SW480 (cell line): ENCODE results near the gene SSBP2.

ENCODE experiments used
- DNase-seq: peaks from one replicate; pipeline ENCODE4 v3.0.0-alpha.2; 2016; ENCODE audit warnings: low spot score

The SSBP2 gene

GRCh38 chr5:81590498-81591384 lies 160.2 kb downstream of the SSBP2 start:
- no peak for DNase-seq

- DNase-seq: no peak
Measured at GRCh38 chr5:81579262-81579924, 171.5 kb downstream of the SSBP2 start.

GRCh38 chr5:81577091-81577490 lies 173.8 kb downstream of the SSBP2 start:
- DNase-seq: no peak

- no peak for DNase-seq
Measured at GRCh38 chr5:81575924-81576323, 175.0 kb downstream of the SSBP2 start.

- DNase-seq: no peak
Measured at GRCh38 chr5:81572201-81572600, 178.7 kb downstream of the SSBP2 start.

- no peak for DNase-seq
Measured at GRCh38 chr5:81558188-81558587, 192.7 kb downstream of the SSBP2 start.

GRCh38 chr5:81556809-81557208 lies 194.1 kb downstream of the SSBP2 start:
- DNase-seq: no peak

GRCh38 chr5:81555865-81556264 lies 195.0 kb downstream of the SSBP2 start:
- no peak for DNase-seq

- DNase-seq: no peak
Measured at GRCh38 chr5:81554647-81555046, 196.2 kb downstream of the SSBP2 start.

- DNase-seq: no peak
Measured at GRCh38 chr5:81553567-81554212, 197.2 kb downstream of the SSBP2 start.

GRCh38 chr5:81552852-81553566 lies 197.9 kb downstream of the SSBP2 start:
- DNase-seq: peak; percentile 20

- no peak for DNase-seq
Measured at GRCh38 chr5:81549123-81549522, 201.8 kb downstream of the SSBP2 start.

- no peak for DNase-seq
Measured at GRCh38 chr5:81547001-81547400, 203.9 kb downstream of the SSBP2 start.

- DNase-seq: no peak
Measured at GRCh38 chr5:81545911-81546310, 205.0 kb downstream of the SSBP2 start.

GRCh38 chr5:81544351-81545018 lies 206.4 kb downstream of the SSBP2 start:
- no peak for DNase-seq

- DNase-seq: no peak
Measured at GRCh38 chr5:81542242-81542641, 208.7 kb downstream of the SSBP2 start.

- DNase-seq: no peak
Measured at GRCh38 chr5:81537905-81538547, 212.9 kb downstream of the SSBP2 start.

- no peak for DNase-seq
Measured at GRCh38 chr5:81534441-81534840, 216.5 kb downstream of the SSBP2 start.

GRCh38 chr5:81533629-81534405 lies 217.1 kb downstream of the SSBP2 start:
- no peak for DNase-seq

GRCh38 chr5:81530919-81531318 lies 220.0 kb downstream of the SSBP2 start:
- DNase-seq: no peak
